Colonic mucosa (tissue), 4 donors: ENCODE measurements around the gene STK17B. TPM values are rescaled to one million over a fixed set of nuclear protein-coding genes. Genes with fewer than 3 reads are reported as not detected.

Source experiments
- DNase-seq: peaks from one replicate; pipeline ENCODE4 v3.0.0-alpha.2; 2020
- H3K27ac ChIP-seq: fragments of 200-600 bp; one replicate; pipeline ENCODE4 v1.8.0; 2021
- H3K27me3 ChIP-seq: fragments of 200-600 bp; one replicate; pipeline ENCODE4 v1.8.0; 2021
- H3K36me3 ChIP-seq: fragments of 200-600 bp; one replicate; pipeline ENCODE4 v1.8.0; 2021
- H3K4me1 ChIP-seq: fragments of 200-600 bp; one replicate; pipeline ENCODE4 v1.8.0; 2021; ENCODE audit warnings: mild to moderate bottlenecking
- H3K4me3 ChIP-seq: fragments of 200-600 bp; one replicate; pipeline ENCODE4 v1.8.0; 2021
- H3K9ac ChIP-seq, 2 donors: one replicate each; pipeline ENCODE4 v1.7.0; 2013; ENCODE audit warnings: control low read depth in 2 of 2, low read depth in 2 of 2, low read length in 2 of 2
- H3K9me3 ChIP-seq: fragments of 200-600 bp; one replicate; pipeline ENCODE4 v1.8.0; 2021
- intact Hi-C: fragments of 100-400 bp; cut with DNase I; formaldehyde crosslinking; loops from one replicate; pipeline ENCODE4 v1.14.1; 2022
- total RNA-seq, 2 donors: library from RNA; stranded (reverse); fragmentation: NEBNext Ultra II Directional in 1 of 2; extraction: Animal tissue kit (Norgen Biotek cat#: 25700) in 1 of 2; gene quantifications; one replicate each; pipeline ENCODE4 v1.2.1, GENCODE V29; 2021
- TF ChIP-seq, protein P1 (sequence below): fragments of 200-600 bp; IDR thresholded peaks from one replicate; pipeline ENCODE4 v1.8.0; 2022; ENCODE audit warnings: antibody characterized with exemption, mild to moderate bottlenecking
- donor health status: healthy.
- donor health status: DM: no; HTN: no; CAD: no.
- donor health status: DM: no; HTN: no; CAD: no.

The STK17B gene
- total RNA-seq, 2 donors from 2014 or later: 13.9 to 40.5 TPM

- H3K4me3 ChIP-seq: no peak overlapping the region
- no peaks in the 10 kb centered on the region for H3K4me1 ChIP-seq
- H3K27ac ChIP-seq: no peak overlapping the region
- no peak overlapping the region for H3K9ac ChIP-seq
- TF ChIP-seq, protein P1, sequence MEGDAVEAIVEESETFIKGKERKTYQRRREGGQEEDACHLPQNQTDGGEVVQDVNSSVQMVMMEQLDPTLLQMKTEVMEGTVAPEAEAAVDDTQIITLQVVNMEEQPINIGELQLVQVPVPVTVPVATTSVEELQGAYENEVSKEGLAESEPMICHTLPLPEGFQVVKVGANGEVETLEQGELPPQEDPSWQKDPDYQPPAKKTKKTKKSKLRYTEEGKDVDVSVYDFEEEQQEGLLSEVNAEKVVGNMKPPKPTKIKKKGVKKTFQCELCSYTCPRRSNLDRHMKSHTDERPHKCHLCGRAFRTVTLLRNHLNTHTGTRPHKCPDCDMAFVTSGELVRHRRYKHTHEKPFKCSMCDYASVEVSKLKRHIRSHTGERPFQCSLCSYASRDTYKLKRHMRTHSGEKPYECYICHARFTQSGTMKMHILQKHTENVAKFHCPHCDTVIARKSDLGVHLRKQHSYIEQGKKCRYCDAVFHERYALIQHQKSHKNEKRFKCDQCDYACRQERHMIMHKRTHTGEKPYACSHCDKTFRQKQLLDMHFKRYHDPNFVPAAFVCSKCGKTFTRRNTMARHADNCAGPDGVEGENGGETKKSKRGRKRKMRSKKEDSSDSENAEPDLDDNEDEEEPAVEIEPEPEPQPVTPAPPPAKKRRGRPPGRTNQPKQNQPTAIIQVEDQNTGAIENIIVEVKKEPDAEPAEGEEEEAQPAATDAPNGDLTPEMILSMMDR: no peak
- H3K27me3 ChIP-seq: no peaks in the 10 kb centered on the region
- intact Hi-C loops: no loop called here
- H3K9me3 ChIP-seq: no peaks in the 10 kb centered on the region
- H3K36me3 ChIP-seq: peaks cover under 1% of the 10 kb centered on the region
- DNase-seq: no peak
Observed at GRCh38 chr2:196140213-196140612, 31.2 kb downstream of the STK17B start.

GRCh38 chr2:196137271-196137670, 34.1 kb downstream of the STK17B start:
- intact Hi-C loops: no loop called here

GRCh38 chr2:196136151-196136550, 35.2 kb downstream of the STK17B start:
- Histone ChIP-seq H3K27ac (no peak overlapping the region), H3K36me3 (no peaks in the 10 kb centered on the region), H3K4me3 (no peak overlapping the region), H3K27me3 (no peaks in the 10 kb centered on the region), H3K4me1 (no peaks in the 10 kb centered on the region), H3K9ac (no peak overlapping the region), H3K9me3 (peaks cover 7% of the 10 kb centered on the region)
- TF ChIP-seq, protein P1: no peak
- no peak for DNase-seq
- intact Hi-C loops: no loop called here

More at GRCh38 chr2:196137271-196137670, 34.1 kb downstream of the STK17B start:
- TF ChIP-seq, protein P1: no peak
- Histone ChIP-seq H3K27me3 (no peaks in the 10 kb centered on the region), H3K36me3 (no peaks in the 10 kb centered on the region), H3K27ac (no peak overlapping the region), H3K9ac (no peak overlapping the region), H3K4me3 (no peak overlapping the region), H3K9me3 (no peaks in the 10 kb centered on the region), H3K4me1 (no peaks in the 10 kb centered on the region)
- no peak for DNase-seq

- no peaks in the 10 kb centered on the region for H3K4me1 ChIP-seq
- no peaks in the 10 kb centered on the region for H3K36me3 ChIP-seq
- intact Hi-C loops: no loop called here
- TF ChIP-seq, protein P1: no peak
- no peaks in the 10 kb centered on the region for H3K27me3 ChIP-seq
- H3K9me3 ChIP-seq: peaks cover 7% of the 10 kb centered on the region
- no peak overlapping the region for H3K27ac ChIP-seq
- no peak overlapping the region for H3K9ac ChIP-seq
- no peak for DNase-seq
- no peak overlapping the region for H3K4me3 ChIP-seq
Observed at GRCh38 chr2:196131949-196132925, 39.1 kb downstream of the STK17B start.

DNA sequence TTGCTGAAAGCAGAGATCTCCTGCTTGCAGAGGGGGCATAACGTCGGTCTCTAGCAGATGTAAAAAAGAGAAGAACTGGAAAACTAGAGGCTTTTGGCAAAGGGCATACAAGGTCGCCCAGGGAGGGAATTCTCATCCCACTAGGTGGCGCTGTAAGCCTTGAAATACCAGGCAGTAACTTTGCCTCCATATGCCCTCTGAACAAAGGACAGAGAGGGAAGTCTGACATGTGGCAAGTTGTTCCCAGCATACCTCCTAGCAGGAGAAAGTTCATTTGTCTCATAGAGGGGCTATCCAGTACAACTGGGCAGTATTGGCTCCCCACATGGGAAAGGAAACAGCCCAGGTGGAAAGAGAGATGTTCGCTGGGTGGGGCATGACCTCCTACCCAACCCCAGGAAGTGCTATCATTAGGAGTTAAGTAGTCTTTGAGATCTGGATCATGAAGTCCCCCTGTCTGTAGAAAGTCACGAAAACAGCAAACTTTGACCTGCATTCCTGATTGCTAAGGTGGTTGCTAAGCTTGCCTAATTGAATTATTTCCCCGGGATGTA, 39.9 kb downstream of the STK17B start:
- Histone ChIP-seq H3K36me3 (no peaks in the 10 kb centered on the region), H3K9me3 (peaks cover 7% of the 10 kb centered on the region)
- TF ChIP-seq, protein P1: peak; percentile 34

More for the DNA sequence above, 39.9 kb downstream of the STK17B start:
- DNase-seq: peak; percentile 41
- Histone ChIP-seq H3K27me3 (no peaks in the 10 kb centered on the region), H3K4me1 (no peaks in the 10 kb centered on the region), H3K27ac (no peak overlapping the region), H3K9ac (no peak overlapping the region), H3K4me3 (no peak overlapping the region)
- intact Hi-C loops: no loop called here
